GM10847 (cell line): Measurements from ENCODE around the gene GRHL1.

Experiments used
- POLR2A ChIP-seq: IDR thresholded peaks from 2 replicates; pipeline ENCODE4 v1.6.1; 2011; ENCODE audit not compliant: insufficient read length; ENCODE audit errors: extremely low read depth

GRHL1 gene

DNA sequence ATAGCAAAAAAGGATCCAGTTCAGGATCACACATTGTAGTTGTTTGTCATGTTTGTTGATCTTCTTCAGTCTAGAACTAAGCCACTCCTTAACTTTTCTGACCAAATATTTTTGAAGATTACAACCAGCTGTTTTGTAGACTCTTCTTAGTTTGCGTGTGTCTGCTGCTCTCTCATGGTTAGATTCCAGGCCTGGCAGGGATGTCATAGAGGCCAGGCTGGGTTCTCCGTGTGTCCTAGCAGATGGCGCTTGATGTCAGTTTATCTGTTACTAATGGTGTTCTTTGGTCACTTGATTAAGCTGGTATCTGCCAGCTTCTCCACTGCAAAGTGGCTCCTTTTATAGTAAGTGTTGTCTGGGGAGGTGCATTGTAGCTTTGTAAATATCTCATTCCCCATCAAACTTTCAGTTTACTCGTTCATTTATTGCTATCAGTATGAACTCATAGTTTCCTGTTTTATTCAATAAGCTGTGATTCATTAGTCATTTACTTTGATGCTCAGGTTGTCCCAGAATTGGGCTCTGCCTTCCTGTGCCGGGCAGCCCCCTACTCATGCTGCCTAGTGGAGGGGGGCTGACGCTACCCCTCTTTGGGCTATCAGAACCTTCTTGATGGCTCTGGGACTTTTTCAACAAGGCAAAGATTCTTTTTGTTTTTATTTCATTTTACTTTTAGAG, 42.1 kb downstream of the GRHL1 start:
- no peak for TF ChIP-seq POLR2A

DNA sequence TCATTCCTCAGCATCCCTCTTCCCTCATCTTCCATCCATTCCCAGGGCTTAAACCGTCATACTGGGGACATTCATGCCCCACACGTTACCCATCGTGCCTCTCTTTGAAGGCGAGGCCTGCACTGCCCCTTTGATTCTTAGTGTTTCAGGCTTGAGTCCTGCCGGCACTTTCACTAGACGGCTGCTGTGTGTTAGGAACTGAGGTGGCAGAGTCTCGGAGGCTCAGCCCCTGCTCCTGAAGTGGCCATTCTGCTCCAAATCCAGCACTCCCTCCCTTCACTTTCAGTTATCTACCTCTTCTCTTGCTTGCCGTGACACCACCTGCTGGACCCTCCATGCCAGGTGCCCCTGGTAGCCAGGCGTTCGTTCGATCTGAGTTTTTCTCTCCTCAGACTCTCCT, 43.0 kb downstream of the GRHL1 start:
- TF ChIP-seq POLR2A = no peak

DNA sequence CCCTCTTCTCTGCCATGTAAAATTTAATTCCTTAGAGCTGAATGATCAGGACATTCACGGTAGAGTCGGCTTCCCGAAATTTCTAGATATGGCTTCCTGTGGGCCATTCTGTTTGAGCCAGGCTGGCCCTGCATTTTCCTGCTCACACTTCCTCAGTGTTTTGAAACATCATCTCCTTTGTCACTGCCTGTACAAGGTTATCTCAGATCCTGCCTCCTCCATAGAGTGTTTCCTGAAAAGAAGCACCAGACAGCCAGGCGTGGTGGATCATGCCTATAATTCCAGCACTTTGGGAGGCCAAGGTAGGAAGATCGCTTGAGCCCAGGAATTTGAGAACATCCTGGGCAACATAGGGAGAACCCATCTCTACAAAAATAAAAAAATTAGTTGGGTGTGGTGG, 43.6 kb downstream of the GRHL1 start:
- no peak for TF ChIP-seq POLR2A

DNA sequence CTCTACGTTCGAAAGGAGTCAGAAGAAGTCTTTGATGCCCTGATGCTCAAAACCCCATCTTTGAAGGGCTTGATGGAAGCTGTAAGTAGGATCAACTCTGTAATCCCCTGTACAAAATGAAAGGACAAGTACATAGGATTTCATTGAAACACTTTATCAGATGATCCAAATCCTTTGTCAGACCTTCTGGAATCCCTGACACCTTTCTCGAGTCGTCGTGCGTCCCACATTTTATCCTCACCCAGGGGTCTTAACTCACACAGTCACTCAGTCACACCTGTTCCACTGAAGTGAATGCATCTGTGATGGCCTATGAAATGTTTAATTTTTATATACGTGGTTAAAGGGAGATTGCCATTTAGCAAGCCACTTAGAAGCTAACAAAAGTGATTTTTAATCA, 44.8 kb downstream of the GRHL1 start:
- no peak for TF ChIP-seq POLR2A

- TF ChIP-seq POLR2A = no peak
Observed at GRCh38 chr2:9997936-9998335, 46.4 kb downstream of the GRHL1 start.

DNA sequence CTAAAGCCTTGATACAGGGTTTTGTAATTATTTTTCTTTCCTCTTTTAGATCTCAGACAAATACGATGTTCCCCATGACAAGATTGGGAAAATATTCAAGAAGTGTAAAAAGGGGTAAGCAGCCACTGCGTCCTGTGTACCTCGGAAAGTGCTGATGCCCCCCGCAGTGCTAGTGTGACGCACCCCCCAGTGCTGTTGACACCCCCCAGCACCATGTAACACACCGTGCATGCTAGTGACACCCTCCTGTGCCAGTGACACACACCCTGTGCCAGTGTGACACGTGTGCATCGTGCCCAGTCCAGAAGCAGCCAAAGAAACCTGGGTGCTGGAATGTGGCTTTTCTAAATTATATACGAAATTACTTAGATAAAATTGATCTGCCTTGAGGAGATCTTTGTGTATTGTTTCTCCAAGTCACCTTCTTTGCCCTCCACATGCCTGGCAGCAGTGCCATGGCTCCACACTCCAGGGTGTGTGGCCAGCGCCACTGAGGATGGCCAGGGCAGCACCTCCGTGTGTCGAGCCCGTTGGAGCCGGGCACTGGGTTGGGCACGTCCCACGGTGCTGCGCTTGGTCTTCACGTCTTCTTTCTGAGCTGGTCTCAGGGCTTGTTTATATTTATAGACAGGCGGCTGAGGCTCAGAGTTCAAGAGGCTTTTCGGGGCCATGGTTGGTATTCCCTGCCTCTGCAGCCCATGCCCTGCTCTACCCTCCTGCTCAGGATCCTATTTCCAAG, 47.6 kb downstream of the GRHL1 start:
- no peak for TF ChIP-seq POLR2A

DNA sequence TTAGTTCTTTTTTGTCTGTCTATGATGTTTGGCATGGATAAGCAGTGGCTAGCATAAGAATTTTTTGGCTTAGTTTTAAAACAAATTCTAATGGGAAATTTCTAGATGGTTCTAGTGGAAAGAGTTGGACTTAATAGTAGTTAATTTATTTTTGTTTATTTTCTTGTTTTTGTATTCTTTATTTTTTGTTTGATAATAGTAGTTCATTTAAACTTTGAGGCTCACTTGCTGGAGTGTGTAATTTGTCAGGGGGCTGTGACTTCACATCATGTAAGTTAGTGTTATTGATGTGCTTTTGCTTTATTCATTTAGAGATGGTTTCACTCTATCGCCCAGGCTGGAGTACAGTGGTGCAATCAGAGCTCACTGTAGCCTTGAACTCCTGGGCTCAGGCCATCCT, 48.2 kb downstream of the GRHL1 start:
- TF ChIP-seq POLR2A = no peak

DNA sequence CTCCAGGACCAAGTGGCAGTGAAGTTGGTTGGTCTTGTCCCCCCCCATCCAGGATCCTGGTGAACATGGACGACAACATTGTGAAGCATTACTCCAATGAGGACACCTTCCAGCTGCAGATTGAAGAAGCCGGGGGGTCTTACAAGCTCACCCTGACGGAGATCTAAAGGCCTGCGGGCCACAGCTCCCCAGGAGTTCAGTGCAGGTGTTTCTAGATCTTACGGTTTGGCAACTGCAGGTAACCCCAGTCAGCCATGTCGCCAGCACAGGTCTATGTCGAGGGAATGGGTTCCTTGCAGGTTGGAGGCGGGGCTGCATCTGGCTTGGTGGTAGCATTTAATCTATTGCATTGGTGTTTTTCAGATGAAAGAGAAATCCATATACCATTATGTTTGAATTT, 49.0 kb downstream of the GRHL1 start:
- TF ChIP-seq POLR2A = no peak

- no peak for TF ChIP-seq POLR2A
Observed at GRCh38 chr2:10001586-10001985, 50.1 kb downstream of the GRHL1 start.

DNA sequence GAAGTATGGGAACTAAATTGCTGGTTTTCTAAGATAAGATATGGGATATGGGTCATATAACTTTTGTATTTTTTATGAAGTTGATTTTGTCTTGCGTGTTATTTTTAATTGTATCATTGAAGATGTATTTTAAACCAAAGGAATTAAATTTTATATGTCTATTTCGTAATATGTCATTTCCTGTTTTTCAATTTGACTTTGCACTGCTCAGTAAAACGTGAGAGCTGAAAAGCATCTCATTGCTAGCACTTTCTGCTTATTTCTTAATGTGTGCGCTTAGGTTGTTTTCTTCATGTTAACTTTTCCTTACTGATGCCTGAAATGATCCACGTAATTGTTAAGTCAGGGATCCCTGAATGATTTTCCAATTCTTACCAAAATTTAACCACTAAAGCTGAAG, 50.6 kb downstream of the GRHL1 start:
- no peak for TF ChIP-seq POLR2A

DNA sequence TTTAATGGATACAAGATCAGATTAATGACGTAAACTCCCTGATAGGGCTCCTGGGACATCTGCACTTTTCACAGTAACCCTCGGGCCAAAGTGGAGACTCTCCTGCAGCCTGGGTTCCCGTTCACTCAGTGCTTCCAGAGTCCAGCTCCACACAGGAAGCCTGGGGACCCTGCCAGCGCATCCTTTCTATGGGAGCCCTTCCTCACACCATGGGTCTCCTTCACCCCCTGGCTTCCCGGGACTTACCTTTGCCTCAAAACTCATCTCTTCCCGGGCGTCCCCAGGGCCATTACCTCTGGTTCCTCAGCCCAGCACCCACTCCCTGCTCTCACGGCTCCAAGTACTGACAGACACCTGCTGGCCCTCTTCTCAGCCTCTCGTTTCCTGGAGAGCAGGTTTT, 51.2 kb downstream of the GRHL1 start:
- TF ChIP-seq POLR2A = no peak

DNA sequence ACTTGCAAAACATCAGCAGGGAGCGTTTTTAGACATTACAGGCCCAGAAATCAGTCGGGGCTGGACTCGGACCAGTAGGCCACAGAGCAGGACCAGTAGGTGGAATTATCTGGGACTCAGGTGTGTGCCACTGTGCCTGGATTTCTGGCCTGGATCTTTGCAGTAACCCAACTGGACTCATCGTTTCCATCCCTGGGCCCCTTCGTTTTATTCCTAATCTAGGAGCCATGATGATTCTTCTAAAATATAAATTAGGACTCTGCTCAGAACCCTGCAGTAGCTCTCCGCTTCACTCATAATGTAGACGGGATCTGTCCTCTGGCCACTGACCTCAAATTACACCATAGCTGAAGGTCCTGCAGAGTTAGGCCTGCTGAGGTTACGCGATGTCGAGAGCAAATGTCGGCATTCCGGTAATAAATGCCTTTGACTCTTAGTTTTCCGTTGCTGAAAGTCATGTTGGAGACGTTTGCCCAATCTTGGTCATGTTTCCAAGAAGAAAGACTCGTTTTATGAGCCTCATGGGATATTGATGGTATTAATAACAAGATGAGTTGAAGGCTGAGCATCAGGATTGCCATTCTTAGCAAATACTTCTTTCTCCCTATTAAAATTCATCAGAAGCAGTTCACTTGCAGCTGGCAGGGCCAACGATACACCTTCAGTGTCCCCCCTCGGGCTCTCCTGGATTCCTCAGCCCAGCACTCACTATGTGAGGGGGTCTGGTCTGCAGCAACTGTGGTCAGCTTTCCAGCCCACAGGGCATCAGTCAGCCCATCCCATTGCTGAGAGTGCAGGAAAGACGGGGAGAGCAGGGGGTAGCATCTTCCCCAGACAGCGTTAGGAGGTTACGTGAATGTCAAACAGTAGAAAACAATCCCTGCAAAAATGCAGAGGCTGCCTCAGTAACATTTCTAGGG, 52.0 kb downstream of the GRHL1 start:
- no peak for TF ChIP-seq POLR2A

- no peak for TF ChIP-seq POLR2A
Observed at GRCh38 chr2:10004401-10004800, 52.9 kb downstream of the GRHL1 start.

DNA sequence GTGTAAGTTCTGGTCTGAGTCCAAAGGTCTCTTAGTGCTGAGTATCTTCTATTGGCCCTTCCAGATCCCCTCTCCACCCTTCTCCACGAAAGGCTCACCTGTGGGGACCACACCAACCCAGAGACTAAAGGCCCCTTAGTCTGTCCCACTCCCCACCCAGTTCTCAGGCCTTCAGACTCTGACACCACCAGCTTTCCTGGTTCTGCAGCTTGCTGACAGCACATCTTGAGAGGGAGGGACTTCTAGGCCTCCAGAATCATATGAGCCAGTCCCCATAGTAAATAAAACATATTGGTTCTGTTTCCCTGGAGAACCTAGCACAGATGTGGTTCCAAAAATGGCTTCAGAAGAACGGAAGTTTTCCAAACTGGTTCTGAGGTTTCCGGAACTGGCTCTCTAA, 53.3 kb downstream of the GRHL1 start:
- TF ChIP-seq POLR2A = no peak

- no peak for TF ChIP-seq POLR2A
Observed at GRCh38 chr2:10005461-10006235, 54.2 kb downstream of the GRHL1 start.
